ENCODE results near the gene KY.

- no peak for TF ChIP-seq POLR2AphosphoS5 (IDR thresholded peaks at IDR 0.05; ENCODE audit: low read depth, low read length)
- TF ChIP-seq, protein P1, sequence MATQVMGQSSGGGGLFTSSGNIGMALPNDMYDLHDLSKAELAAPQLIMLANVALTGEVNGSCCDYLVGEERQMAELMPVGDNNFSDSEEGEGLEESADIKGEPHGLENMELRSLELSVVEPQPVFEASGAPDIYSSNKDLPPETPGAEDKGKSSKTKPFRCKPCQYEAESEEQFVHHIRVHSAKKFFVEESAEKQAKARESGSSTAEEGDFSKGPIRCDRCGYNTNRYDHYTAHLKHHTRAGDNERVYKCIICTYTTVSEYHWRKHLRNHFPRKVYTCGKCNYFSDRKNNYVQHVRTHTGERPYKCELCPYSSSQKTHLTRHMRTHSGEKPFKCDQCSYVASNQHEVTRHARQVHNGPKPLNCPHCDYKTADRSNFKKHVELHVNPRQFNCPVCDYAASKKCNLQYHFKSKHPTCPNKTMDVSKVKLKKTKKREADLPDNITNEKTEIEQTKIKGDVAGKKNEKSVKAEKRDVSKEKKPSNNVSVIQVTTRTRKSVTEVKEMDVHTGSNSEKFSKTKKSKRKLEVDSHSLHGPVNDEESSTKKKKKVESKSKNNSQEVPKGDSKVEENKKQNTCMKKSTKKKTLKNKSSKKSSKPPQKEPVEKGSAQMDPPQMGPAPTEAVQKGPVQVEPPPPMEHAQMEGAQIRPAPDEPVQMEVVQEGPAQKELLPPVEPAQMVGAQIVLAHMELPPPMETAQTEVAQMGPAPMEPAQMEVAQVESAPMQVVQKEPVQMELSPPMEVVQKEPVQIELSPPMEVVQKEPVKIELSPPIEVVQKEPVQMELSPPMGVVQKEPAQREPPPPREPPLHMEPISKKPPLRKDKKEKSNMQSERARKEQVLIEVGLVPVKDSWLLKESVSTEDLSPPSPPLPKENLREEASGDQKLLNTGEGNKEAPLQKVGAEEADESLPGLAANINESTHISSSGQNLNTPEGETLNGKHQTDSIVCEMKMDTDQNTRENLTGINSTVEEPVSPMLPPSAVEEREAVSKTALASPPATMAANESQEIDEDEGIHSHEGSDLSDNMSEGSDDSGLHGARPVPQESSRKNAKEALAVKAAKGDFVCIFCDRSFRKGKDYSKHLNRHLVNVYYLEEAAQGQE (IDR thresholded peaks at IDR 0.05; ENCODE audit: insufficient read depth in 1 of 2, low read depth in 2 of 2, low read length in 1 of 2) = no peak
Observed at GRCh38 chr3:134592806-134593205, 58.0 kb downstream of the KY start.

All from Panc1 (cell line).